HG02870 (cell line): Measurements from ENCODE around the gene RNF125.

Experiments used
- ATAC-seq: cut with Tn5 transposase; IDR thresholded peaks from one replicate; pipeline ENCODE4 v1.9.1; 2021; ENCODE audit warnings: mild to moderate bottlenecking, moderate library complexity; ENCODE audit not compliant: unreplicated experiment

The RNF125 gene

DNA sequence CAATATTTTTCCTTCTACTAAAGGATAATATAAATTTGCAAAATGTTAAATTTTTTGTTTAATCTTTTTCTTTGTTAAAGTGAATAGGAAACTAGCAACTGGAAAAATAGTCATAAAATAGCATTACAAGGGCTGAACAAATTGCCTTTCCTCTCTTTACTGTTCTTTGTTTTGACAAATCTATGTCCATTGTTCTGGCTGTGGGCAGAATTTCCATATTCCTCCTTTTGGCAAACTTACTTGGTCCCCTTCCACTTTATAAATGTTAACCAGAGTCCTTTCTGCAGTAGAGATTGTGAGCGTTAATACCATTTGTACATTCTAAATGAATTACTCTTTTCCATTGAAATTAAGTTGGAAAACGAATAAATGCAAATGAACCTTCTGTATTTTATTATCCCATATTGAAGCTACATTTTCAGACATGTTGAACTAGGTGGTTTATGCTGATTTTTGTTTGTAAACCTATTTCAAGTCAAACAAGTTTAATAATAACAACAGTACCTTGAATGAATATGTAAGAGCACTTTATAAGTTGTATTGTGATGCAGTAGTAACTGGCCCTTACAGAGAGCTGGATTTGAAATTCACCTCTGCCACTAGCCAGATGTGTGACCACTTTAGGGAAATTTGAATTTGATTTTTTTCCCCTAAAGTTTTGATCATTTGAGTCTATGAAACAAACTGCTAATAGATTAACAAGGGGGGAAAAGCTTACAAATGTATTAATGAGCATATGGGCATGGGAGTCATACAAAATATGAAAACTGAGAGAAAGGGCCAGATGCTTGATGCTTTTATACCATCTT is 3.3 kb downstream of the RNF125 start:
- no peak for ATAC-seq

- ATAC-seq, result no peak
Measured at GRCh38 chr18:32025744-32026143, 7.1 kb downstream of the RNF125 start.

GRCh38 chr18:32026491-32027086 is 8.0 kb downstream of the RNF125 start:
- ATAC-seq, result no peak

DNA sequence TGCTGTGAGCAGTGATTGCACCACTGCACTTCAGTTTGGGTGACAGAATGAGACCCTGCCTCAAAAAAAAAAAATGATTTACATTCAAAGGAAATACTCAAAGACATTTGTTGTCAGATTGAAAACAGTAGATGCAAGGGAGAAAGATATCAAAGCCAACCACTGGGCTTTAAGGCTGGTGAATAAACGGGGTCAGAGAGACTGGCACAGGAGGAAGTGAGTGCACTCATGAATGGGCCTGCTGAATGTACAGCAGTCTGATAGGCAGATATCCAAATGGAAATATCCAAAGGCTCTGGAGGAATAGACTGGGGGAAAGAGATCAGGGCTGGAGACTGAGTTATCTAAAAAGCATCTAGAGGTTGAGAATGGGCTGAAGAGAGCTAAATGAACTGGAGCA is 10.9 kb downstream of the RNF125 start:
- ATAC-seq, result no peak

DNA sequence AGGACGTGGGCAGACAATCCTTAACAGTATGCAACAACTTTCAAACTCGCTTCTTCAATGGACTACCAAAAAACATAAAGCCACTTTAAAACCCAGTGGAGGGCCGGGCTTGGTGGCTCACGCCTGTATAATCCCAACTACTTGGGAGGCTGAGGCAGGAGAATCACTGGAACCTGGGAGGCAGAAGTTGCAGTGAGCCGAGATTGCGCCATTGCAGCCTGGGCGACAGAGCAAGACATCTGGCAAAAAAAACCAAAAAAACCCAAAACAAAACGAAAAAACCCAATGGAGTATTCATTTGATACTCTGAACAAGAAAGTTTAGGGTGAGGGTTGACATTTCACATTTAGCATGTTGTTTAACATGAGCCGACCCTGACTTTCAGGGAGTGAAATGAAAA is 14.0 kb downstream of the RNF125 start:
- ATAC-seq, result no peak

- no peak for ATAC-seq
Measured at GRCh38 chr18:32036506-32037180, 18.0 kb downstream of the RNF125 start.

GRCh38 chr18:32037616-32038015 is 19.0 kb downstream of the RNF125 start:
- ATAC-seq, result no peak

- ATAC-seq, result peak; percentile 49
Measured at GRCh38 chr18:32040936-32041335, 22.3 kb downstream of the RNF125 start.

- no peak for ATAC-seq
Measured at GRCh38 chr18:32042337-32042736, 23.7 kb downstream of the RNF125 start.

- ATAC-seq, result peak; percentile 55
Measured at GRCh38 chr18:32048507-32049091, 30.0 kb downstream of the RNF125 start.

DNA sequence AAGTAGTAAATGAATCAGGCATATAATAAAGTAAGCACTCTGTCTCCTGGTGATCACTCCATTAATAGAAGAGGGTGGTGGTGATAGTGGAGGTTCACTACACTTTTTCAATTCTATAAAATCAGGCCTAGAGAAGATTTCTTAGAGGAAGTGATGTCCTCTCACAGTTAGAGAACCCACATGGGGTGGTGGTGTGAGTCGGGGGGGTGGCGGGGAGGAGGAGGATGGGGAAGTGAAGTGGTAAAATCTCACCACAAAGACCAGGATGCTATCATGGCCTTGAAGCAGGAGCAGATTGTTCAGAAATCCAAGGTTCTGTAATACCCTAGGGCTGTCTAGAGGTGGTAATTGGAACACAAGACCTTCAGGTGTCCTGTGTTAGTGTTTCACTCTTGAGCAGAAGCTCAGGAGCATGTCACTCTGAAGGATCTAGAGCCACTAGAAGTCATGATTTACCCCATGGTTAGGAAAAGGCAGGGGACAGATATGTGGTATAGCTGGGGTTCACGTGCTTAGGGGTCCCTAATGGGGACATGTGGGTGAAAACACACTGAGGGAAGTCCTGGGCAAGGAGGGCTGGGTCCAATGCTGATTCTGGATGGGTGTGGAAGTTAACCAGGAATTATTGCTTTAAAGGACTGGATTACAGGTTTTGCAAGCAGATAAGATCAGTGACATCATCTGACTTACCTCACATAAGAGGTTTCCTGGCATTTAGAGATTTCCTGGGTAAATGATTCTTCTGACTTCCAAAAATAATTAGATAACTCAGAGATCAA is 31.0 kb downstream of the RNF125 start:
- ATAC-seq, result peak; percentile 47

DNA sequence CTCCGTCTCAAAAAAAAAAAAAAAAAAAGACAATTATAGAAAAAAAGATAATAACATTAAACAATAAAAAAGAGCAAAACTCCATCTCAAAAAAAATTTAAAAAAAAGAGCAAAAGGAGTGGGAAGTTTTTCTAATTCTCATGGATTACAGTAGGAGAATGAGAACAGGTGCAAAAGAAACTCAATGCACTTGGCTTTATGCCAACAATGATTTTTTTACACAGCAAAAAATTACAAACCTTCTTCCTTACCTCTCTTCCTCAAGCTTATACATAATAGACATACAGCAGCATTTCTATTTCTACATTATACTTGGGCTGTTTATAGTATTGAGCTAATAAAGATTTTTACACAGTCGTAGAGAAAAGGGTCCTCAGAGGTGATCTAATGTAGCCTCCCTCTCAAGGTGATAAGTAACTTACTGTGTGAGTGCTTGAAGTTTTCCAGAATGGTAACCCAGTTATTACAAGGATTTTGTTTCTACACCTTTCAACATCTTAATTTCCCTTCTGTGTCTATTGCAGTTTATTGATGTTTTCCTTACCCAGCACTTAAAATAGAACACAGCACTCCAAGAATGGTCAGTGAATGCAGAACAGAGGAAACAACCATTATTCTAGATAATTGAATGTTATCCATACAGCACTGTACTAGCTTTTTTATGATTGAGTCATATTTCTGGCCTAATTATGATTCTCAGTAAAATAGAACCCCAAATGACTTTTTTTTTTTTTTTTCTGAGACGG is 38.2 kb downstream of the RNF125 start:
- no peak for ATAC-seq

DNA sequence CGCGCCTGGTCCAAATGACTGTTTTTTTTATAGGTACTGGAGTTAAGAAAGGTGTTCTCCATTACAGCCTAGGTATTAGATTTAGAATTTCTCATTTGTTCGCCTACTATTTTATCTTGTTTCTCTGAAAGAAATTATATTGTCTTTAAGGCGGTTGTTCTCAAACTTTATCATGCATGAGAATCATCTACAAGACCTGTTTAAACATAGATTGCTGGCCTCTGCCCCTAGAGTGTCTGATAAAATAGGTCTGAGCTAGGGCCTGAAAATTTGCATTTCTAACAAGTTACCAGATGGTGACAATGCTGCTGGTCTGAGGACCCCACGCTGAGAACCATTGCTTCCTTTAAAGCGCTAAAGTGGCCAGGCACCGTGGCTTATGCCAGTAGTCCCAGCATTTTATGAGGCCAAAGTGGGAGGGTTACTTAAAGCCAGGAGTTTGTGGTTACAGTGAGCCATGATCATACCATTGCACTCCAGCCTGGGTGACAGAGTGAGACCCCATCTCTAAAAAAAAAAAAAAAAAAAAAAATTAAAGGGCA is 39.1 kb downstream of the RNF125 start:
- no peak for ATAC-seq

- ATAC-seq, result no peak
Measured at GRCh38 chr18:32060026-32060425, 41.4 kb downstream of the RNF125 start.

DNA sequence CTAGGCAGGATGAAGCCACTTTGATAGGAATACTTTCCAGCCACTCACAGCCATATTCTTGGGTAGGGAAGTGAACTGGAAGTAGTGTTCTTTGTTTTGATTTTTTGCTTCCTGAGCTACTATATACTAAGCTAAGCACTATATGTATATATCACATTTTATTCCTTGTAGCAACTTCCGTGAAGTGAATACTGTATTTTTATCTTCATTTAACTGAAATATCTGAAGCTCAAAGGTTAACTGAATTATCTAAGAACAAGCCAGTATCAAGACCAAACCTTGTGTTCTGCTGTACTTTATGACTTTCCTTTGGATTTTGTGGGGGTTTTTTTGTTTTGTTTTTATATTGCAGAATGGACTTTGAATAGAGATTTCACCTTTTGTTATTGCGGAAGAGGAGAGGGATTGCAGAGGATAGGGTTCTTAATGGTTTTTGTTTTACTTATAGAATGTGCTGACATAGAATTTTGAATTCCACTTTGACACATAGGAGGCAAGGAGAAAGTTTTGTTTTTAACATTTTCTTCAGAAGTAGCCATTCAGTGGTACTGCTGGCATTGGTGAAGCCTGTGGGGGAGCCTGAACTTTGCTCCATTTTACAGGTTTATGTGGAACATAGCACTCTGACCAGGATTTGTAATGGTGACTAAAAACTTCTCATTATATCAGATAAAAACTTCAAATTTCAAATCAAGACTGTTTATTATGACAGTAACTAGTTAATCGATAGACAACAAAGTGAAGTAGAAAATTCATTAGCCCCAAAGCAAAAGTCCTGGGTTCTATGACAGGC is 48.9 kb downstream of the RNF125 start:
- ATAC-seq, result no peak

DNA sequence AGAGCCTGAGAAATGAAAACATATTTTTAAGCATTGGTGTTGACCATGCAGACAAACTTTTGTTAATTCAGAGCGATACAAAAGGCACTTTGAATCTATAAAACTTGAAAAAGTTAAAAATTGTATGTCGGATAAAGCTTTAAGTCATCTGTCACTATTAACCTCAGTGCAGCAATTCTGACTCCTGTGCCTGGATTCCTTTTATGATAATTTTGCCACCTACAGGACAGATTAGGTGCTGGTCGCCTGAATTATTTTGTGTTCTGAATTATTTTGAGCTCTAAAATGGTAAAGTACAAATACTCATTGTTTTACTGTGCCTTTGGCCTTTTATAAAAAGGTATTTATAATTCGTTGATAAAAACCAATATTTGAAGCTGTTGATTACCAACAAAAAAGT is 53.7 kb downstream of the RNF125 start:
- ATAC-seq, result no peak

DNA sequence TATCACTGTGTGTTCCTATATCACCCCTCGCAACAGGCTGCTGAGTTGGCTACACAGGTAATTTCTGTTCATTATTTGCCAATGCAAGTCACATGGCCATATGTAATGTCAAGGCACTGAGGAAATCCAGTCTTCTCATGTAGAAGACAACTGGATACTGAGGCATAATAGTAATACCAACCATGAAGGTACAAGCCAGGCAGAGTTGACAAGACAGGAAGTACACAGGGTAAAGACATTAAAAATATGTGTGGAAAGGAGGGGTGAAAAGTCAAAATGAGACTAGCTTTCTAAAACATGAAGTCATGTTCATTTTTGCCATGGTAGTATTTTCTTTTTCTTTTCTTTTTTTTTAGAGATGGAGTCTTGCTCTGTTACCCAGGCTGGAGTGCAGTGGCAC is 55.6 kb downstream of the RNF125 start:
- no peak for ATAC-seq

- ATAC-seq, result no peak
Measured at GRCh38 chr18:32078845-32079244, 60.2 kb downstream of the RNF125 start.

DNA sequence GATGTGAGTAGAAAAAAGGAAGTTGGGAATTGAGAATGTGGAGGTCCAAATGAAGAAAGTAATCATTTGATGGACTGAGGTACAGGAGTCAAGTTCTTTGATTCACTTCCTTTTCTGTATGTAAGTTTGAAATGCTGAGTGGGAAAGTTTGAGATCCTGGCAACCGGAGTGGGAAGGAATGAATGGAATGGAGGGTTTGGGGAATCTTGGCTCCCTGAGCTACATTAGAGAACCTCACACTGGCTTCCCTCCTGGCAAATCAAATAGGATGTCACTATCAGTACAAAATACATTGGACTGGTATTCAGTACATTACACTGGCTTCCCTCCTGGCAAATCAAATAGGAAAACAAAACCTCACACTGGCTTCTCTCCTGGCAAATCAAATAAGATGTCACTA is 63.3 kb downstream of the RNF125 start:
- no peak for ATAC-seq
